Measurements from ENCODE around the gene MBNL2. TPM values are rescaled to one million over a fixed set of nuclear protein-coding genes. Genes with fewer than 3 reads are reported as not detected.

Gene MBNL2
- total and polyA plus RNA-seq, 10 of the 15 experiments (the other 5 are each of a cell fraction or from before 2014, with no cell fraction given) = 1.6 to 9.7 (median 6.7) TPM

DNA sequence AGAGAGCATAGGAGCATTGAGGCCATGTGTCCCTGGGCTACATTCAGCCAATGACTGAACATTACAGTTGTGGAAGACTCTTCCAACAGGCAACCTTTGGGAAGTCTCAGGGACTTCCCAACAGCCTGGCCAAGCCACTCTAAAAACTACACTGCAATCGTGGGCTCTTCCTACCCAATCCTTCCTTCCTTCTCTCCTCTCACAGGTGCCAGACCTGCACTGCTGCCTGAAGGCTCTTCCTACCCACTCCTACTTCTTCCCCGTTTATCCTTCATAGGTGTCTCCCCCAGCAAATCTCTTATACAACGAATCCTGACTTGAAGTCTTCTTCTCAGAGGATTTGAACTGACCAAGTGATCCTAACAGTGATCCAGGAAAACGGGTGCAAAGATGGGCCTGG lies 47.1 kb upstream of the MBNL2 start (continued):
- TF ChIP-seq, protein P1, sequence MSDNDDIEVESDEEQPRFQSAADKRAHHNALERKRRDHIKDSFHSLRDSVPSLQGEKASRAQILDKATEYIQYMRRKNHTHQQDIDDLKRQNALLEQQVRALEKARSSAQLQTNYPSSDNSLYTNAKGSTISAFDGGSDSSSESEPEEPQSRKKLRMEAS (IDR thresholded peaks at IDR 0.05; ENCODE audit: low read depth, low read length) = no peak
- TF ChIP-seq BRCA1 (IDR thresholded peaks at IDR 0.05; ENCODE audit: low read depth, low read length) (no peak), JUNB (IDR thresholded peaks at IDR 0.05) (no peak), LARP7 (IDR thresholded peaks at IDR 0.05) (no peak), GABPA (IDR thresholded peaks at IDR 0.05; ENCODE audit: low read depth) (no peak)
- TF ChIP-seq, protein P2, sequence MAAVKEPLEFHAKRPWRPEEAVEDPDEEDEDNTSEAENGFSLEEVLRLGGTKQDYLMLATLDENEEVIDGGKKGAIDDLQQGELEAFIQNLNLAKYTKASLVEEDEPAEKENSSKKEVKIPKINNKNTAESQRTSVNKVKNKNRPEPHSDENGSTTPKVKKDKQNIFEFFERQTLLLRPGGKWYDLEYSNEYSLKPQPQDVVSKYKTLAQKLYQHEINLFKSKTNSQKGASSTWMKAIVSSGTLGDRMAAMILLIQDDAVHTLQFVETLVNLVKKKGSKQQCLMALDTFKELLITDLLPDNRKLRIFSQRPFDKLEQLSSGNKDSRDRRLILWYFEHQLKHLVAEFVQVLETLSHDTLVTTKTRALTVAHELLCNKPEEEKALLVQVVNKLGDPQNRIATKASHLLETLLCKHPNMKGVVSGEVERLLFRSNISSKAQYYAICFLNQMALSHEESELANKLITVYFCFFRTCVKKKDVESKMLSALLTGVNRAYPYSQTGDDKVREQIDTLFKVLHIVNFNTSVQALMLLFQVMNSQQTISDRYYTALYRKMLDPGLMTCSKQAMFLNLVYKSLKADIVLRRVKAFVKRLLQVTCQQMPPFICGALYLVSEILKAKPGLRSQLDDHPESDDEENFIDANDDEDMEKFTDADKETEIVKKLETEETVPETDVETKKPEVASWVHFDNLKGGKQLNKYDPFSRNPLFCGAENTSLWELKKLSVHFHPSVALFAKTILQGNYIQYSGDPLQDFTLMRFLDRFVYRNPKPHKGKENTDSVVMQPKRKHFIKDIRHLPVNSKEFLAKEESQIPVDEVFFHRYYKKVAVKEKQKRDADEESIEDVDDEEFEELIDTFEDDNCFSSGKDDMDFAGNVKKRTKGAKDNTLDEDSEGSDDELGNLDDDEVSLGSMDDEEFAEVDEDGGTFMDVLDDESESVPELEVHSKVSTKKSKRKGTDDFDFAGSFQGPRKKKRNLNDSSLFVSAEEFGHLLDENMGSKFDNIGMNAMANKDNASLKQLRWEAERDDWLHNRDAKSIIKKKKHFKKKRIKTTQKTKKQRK (IDR thresholded peaks at IDR 0.05; ENCODE audit: low read depth, low read length) = no peak

DNA sequence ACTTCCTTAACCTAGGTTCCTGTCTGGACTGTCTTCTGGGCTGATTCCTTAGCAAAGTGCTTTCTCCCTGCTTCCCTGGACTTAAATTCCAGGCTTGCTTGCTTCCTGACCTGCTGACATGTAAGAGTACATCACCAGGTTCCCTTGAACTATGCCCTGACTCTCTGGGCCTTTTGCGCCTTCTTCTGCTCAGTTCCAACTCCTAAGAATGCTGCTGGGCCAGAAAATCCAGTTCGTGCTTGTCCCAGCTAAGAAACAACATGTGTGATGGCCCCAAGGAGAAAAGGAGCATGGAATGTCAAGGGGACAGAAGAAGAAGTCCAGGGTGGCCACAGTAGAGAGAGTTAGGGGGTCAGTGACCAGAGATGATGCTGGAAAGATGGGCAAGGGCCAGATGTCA lies 42.6 kb upstream of the MBNL2 start:
- in situ Hi-C loops (cut with MboI) (no loop called here), intact Hi-C loops (cut with micrococcal nuclease; ENCODE audit: unreplicated experiment) (no loop called here)
- Histone ChIP-seq H3K9ac (ENCODE audit: control insufficient read depth, insufficient read depth, low read length) (no peak overlapping the region), H3K4me2 (ENCODE audit: control insufficient read depth, insufficient read depth) (no peak overlapping the region), H3K4me1 (ENCODE audit: control insufficient read depth, insufficient read depth, low read length) (no peaks in the 10 kb centered on the region), H3K36me3 (ENCODE audit: control insufficient read depth in 2 of 2, insufficient read depth in 2 of 2, low read length in 1 of 2) (no peaks in the 10 kb centered on the region), H3K27me3 (replicated peaks in 1 of 2; ENCODE audit: control insufficient read depth in 2 of 2, insufficient read depth in 2 of 2, low read length in 1 of 2) (no peaks in the 10 kb centered on the region), H3K4me3 (no peak overlapping the region), H3K79me2 (ENCODE audit: control insufficient read depth, insufficient read depth, low read length) (no peaks in the 10 kb centered on the region), H3K9me3 (replicated peaks; ENCODE audit: control insufficient read depth, insufficient read depth, low read length) (no peaks in the 10 kb centered on the region), H4K20me1 (ENCODE audit: control insufficient read depth, insufficient read depth) (no peaks in the 10 kb centered on the region), H2AFZ (ENCODE audit: control insufficient read depth, low read depth, low read length) (no peak overlapping the region), H3K27ac (ENCODE audit: control insufficient read depth, insufficient read depth) (no peak overlapping the region)
- RAD21 ChIA-PET (ENCODE audit: unreplicated experiment) = no interaction called here
- TF ChIP-seq POLR2A (IDR thresholded peaks at IDR 0.05; ENCODE audit: low read depth, low read length) (no peak), EED (IDR thresholded peaks at IDR 0.05; ENCODE audit: low read depth) (no peak), SUPT20H (IDR thresholded peaks at IDR 0.05; ENCODE audit: borderline replicate concordance, control insufficient read depth, low read depth, low read length) (no peak), BRCA1 (IDR thresholded peaks at IDR 0.05; ENCODE audit: low read depth, low read length) (no peak), MTA3 (IDR thresholded peaks at IDR 0.05; ENCODE audit: borderline replicate concordance, low read length) (no peak), MTA2 (IDR thresholded peaks at IDR 0.05; ENCODE audit: low read depth) (no peak), YBX1 (IDR thresholded peaks at IDR 0.05) (no peak), BACH1 (IDR thresholded peaks at IDR 0.05; ENCODE audit: borderline replicate concordance) (no peak), CBX5 (IDR thresholded peaks at IDR 0.05; ENCODE audit: low read depth) (no peak), FOXM1 (IDR thresholded peaks at IDR 0.05; ENCODE audit: low read depth, low read length) (no peak), PAX5 (IDR thresholded peaks at IDR 0.05; ENCODE audit: borderline replicate concordance, low read depth, low read length) (no peak)
- TF ChIP-seq, protein P3, sequence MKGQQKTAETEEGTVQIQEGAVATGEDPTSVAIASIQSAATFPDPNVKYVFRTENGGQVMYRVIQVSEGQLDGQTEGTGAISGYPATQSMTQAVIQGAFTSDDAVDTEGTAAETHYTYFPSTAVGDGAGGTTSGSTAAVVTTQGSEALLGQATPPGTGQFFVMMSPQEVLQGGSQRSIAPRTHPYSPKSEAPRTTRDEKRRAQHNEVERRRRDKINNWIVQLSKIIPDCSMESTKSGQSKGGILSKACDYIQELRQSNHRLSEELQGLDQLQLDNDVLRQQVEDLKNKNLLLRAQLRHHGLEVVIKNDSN (IDR thresholded peaks at IDR 0.05; ENCODE audit: borderline replicate concordance, extremely low read length, insufficient read depth, low read depth, low read length) = no peak
- WGBS (ENCODE audit: insufficient coverage, insufficient replicate concordance, low lambda C conversion rate, missing lambda C conversion rate) = 45% methylated on average over 2 of the region's 2 CpGs
- no TSS peak for BruUV-seq (replicated peaks)
- no peak for FAIRE-seq
- POLR2A ChIA-PET = no interaction called here
- DNase-seq (ENCODE audit: low read depth, low spot score) = no peak
- CTCF ChIA-PET = no interaction called here
- ATAC-seq = no peak
- SMC1A ChIA-PET (ENCODE audit: uncharacterized antibody, unreplicated experiment) = no interaction called here

All from GM12878 (cell line).